ENCODE measurements around the gene MOB1A. TPM values are rescaled to one million over a fixed set of nuclear protein-coding genes. Genes with fewer than 3 reads are reported as not detected.

MOB1A gene
- polyA plus RNA-seq, 1 donor from 2014 or later: 39.2 TPM

GRCh38 chr2:74109551-74109950, 69.1 kb downstream of the MOB1A start:
- Histone ChIP-seq H3K36me3 (ENCODE audit: insufficient read depth, low read length) (no peaks in the 10 kb centered on the region), H3K9me3 (ENCODE audit: low read length) (no peaks in the 10 kb centered on the region), H4K20me1 (ENCODE audit: insufficient read depth) (no peaks in the 10 kb centered on the region), H3K27ac (ENCODE audit: low read length) (no peak overlapping the region), H3K9me2 (ENCODE audit: insufficient read depth, low read length) (no peaks in the 10 kb centered on the region), H3K4me3 (ENCODE audit: low read length) (no peak overlapping the region), H3K4me2 (ENCODE audit: low read length) (no peak overlapping the region), H3K27me3 (ENCODE audit: insufficient read depth, low read depth, low read length) (no peaks in the 10 kb centered on the region), H3F3A (ENCODE audit: insufficient read depth, low read length, poor library complexity, severe bottlenecking) (no peaks in the 10 kb centered on the region), H2AFZ (ENCODE audit: low read depth, low read length) (no peak overlapping the region), H3K9ac (ENCODE audit: low read length) (no peak overlapping the region), H3K79me2 (replicated peaks; ENCODE audit: insufficient read depth, low read length) (no peaks in the 10 kb centered on the region)
- TF ChIP-seq RAD21 (conservative IDR thresholded peaks at IDR 0.05) (no peak), REST (IDR thresholded peaks at IDR 0.05; ENCODE audit: borderline replicate concordance) (no peak), EP300 (conservative IDR thresholded peaks at IDR 0.05; ENCODE audit: poor library complexity, severe bottlenecking) (no peak), CTCF (IDR thresholded peaks at IDR 0.05; ENCODE audit: poor library complexity, severe bottlenecking) (no peak), MXI1 (conservative IDR thresholded peaks at IDR 0.05; ENCODE audit: poor library complexity, severe bottlenecking) (no peak), POLR2AphosphoS5 (IDR thresholded peaks at IDR 0.05) (no peak), TAF1 (IDR thresholded peaks at IDR 0.05; ENCODE audit: low read depth) (no peak), SMC3 (conservative IDR thresholded peaks at IDR 0.05; ENCODE audit: poor library complexity) (no peak), EZH2 (IDR thresholded peaks at IDR 0.05; ENCODE audit: borderline replicate concordance, insufficient read depth, low read length, poor library complexity, severe bottlenecking) (no peak)

GRCh38 chr2:74107071-74107470, 71.6 kb downstream of the MOB1A start:
- Histone ChIP-seq H3K27ac (ENCODE audit: low read length) (no peak overlapping the region), H3K9ac (ENCODE audit: low read length) (no peak overlapping the region), H3K4me2 (ENCODE audit: low read length) (no peak overlapping the region), H3K9me2 (ENCODE audit: insufficient read depth, low read length) (no peaks in the 10 kb centered on the region), H3K36me3 (ENCODE audit: insufficient read depth, low read length) (peaks cover 6% of the 10 kb centered on the region), H3K27me3 (ENCODE audit: insufficient read depth, low read depth, low read length) (no peaks in the 10 kb centered on the region), H3K79me2 (replicated peaks; ENCODE audit: insufficient read depth, low read length) (no peaks in the 10 kb centered on the region), H3K4me3 (ENCODE audit: low read length) (no peak overlapping the region), H2AFZ (ENCODE audit: low read depth, low read length) (no peak overlapping the region), H4K20me1 (ENCODE audit: insufficient read depth) (no peaks in the 10 kb centered on the region), H3F3A (ENCODE audit: insufficient read depth, low read length, poor library complexity, severe bottlenecking) (no peaks in the 10 kb centered on the region), H3K9me3 (ENCODE audit: low read length) (no peaks in the 10 kb centered on the region)
- TF ChIP-seq RAD21 (conservative IDR thresholded peaks at IDR 0.05) (no peak), EZH2 (IDR thresholded peaks at IDR 0.05; ENCODE audit: borderline replicate concordance, insufficient read depth, low read length, poor library complexity, severe bottlenecking) (no peak), EP300 (conservative IDR thresholded peaks at IDR 0.05; ENCODE audit: poor library complexity, severe bottlenecking) (no peak), TAF1 (IDR thresholded peaks at IDR 0.05; ENCODE audit: low read depth) (no peak), SMC3 (conservative IDR thresholded peaks at IDR 0.05; ENCODE audit: poor library complexity) (no peak), CTCF (IDR thresholded peaks at IDR 0.05; ENCODE audit: poor library complexity, severe bottlenecking) (no peak), MXI1 (conservative IDR thresholded peaks at IDR 0.05; ENCODE audit: poor library complexity, severe bottlenecking) (no peak), POLR2AphosphoS5 (IDR thresholded peaks at IDR 0.05) (no peak), REST (IDR thresholded peaks at IDR 0.05; ENCODE audit: borderline replicate concordance) (no peak)

Measured in neural cell (in vitro differentiated cells).